Neural progenitor cell (in vitro differentiated cells): ENCODE results near the gene ASIC1. TPM values are rescaled to one million over a fixed set of nuclear protein-coding genes. Genes with fewer than 3 reads are reported as not detected.

Source experiments
- DNase-seq: peaks from one replicate; pipeline ENCODE4 v3.0.0-alpha.2; 2016; ENCODE audit warnings: low spot score
- H2AFZ ChIP-seq: fragments of 200-600 bp; sonication (generic); replicated peaks from 2 replicates; pipeline ENCODE4 v1.6.1; 2016; ENCODE audit warnings: antibody characterized with exemption
- H3F3A ChIP-seq: fragments of 200-600 bp; sonication (generic); 2 replicates; pipeline ENCODE4 v1.6.1; 2016; ENCODE audit warnings: antibody characterized with exemption, low read depth
- H3K27ac ChIP-seq: fragments of 200-600 bp; sonication (generic); 2 replicates; pipeline ENCODE4 v1.5.1; 2016; ENCODE audit warnings: mild to moderate bottlenecking
- H3K27me3 ChIP-seq: fragments of 200-600 bp; sonication (generic); 2 replicates; pipeline ENCODE4 v1.6.1; 2016; ENCODE audit warnings: mild to moderate bottlenecking, moderate library complexity
- H3K36me3 ChIP-seq: fragments of 200-600 bp; sonication (generic); 2 replicates; pipeline ENCODE4 v1.5.1; 2016
- H3K4me1 ChIP-seq: fragments of 200-600 bp; sonication (generic); 2 replicates; pipeline ENCODE4 v1.6.1; 2016; ENCODE audit warnings: mixed run types
- H3K4me2 ChIP-seq: fragments of 200-600 bp; sonication (generic); 2 replicates; pipeline ENCODE4 v1.6.1; 2016
- H3K4me3 ChIP-seq: fragments of 200-600 bp; sonication (generic); 2 replicates; pipeline ENCODE4 v1.5.1; 2016
- H3K79me2 ChIP-seq: fragments of 200-600 bp; sonication (generic); 2 replicates; pipeline ENCODE4 v1.6.1; 2016; ENCODE audit warnings: low read depth
- H3K9ac ChIP-seq: fragments of 200-600 bp; sonication (generic); 2 replicates; pipeline ENCODE4 v1.6.1; 2016
- H3K9me3 ChIP-seq: fragments of 200-600 bp; sonication (generic); 2 replicates; pipeline ENCODE4 v1.5.1; 2016; ENCODE audit warnings: low read depth
- H4K20me1 ChIP-seq: fragments of 200-600 bp; sonication (generic); 2 replicates; pipeline ENCODE4 v1.6.1; 2016; ENCODE audit warnings: low read depth
- H3K27ac Mint-ChIP-seq: 3 replicates; pipeline ENCODE4 v1.8.0; 2021; ENCODE audit warnings: mixed read lengths
- H3K27me3 Mint-ChIP-seq: 2 replicates; pipeline ENCODE4 v1.8.0; 2022; ENCODE audit warnings: low read depth, mild to moderate bottlenecking, inconsistent platforms, moderate library complexity, mixed read lengths; ENCODE audit not compliant: insufficient read depth
- H3K36me3 Mint-ChIP-seq: 3 replicates; pipeline ENCODE4 v1.8.0; 2021; ENCODE audit warnings: mixed read lengths
- H3K4me1 Mint-ChIP-seq: 3 replicates; pipeline ENCODE4 v1.8.0; 2021; ENCODE audit warnings: mixed read lengths
- H3K4me3 Mint-ChIP-seq: 3 replicates; pipeline ENCODE4 v1.8.0; 2021; ENCODE audit warnings: mild to moderate bottlenecking, moderate library complexity, mixed read lengths
- H3K9me3 Mint-ChIP-seq: 3 replicates; pipeline ENCODE4 v1.8.0; 2020; ENCODE audit warnings: mixed read lengths
- EZH2 ChIP-seq: fragments of 200-600 bp; sonication (generic); IDR thresholded peaks from 2 replicates; pipeline ENCODE4 v1.6.1; 2017; ENCODE audit warnings: antibody characterized with exemption, mild to moderate bottlenecking, moderate library complexity
- EZH2phosphoT487 ChIP-seq: fragments of 200-600 bp; sonication (generic); IDR thresholded peaks from 2 replicates; pipeline ENCODE4 v1.6.1; 2017; ENCODE audit warnings: antibody characterized with exemption
- total RNA-seq: library from RNA; depleted of rRNA; stranded (reverse); fragments of >200 nt; gene quantifications from 2 replicates; pipeline ENCODE4 v1.2.3, GENCODE V29; 2015; ENCODE audit warnings: low replicate concordance
- TF ChIP-seq, protein P1 (sequence below): fragments of 200-600 bp; sonication (generic); IDR thresholded peaks from 2 replicates; pipeline ENCODE4 v1.5.1; 2017; ENCODE audit warnings: antibody characterized with exemption, mild to moderate bottlenecking

ASIC1 gene
- total RNA-seq, 1 donor from 2014 or later: 2.5 TPM

DNA sequence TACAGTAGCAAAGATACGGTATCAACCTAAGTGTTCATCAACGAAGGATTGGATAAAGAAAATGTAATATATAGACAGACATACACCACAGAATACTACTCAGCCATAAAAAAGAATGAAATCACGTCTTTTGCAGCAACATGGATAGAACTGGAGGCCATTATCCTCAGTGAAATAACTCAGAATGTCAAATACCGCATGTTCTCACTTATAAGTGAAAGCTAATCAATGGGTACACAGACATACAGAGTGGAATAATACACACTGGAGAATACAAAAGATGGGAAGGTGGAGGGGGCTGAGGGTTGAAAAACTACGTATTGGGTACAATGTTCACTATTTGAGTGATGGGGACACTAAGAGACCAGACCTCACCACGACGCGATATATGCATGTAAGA, 33.2 kb upstream of the ASIC1 start:
- TF ChIP-seq, protein P1, sequence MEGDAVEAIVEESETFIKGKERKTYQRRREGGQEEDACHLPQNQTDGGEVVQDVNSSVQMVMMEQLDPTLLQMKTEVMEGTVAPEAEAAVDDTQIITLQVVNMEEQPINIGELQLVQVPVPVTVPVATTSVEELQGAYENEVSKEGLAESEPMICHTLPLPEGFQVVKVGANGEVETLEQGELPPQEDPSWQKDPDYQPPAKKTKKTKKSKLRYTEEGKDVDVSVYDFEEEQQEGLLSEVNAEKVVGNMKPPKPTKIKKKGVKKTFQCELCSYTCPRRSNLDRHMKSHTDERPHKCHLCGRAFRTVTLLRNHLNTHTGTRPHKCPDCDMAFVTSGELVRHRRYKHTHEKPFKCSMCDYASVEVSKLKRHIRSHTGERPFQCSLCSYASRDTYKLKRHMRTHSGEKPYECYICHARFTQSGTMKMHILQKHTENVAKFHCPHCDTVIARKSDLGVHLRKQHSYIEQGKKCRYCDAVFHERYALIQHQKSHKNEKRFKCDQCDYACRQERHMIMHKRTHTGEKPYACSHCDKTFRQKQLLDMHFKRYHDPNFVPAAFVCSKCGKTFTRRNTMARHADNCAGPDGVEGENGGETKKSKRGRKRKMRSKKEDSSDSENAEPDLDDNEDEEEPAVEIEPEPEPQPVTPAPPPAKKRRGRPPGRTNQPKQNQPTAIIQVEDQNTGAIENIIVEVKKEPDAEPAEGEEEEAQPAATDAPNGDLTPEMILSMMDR: no peak
- TF ChIP-seq EZH2 (no peak), EZH2phosphoT487 (no peak)
- no peaks in the 10 kb centered on the region for H3K36me3 ChIP-seq
- H2AFZ ChIP-seq: no peak overlapping the region
- peak overlapping the region; percentile 99 for H3K4me3 Mint-ChIP-seq
- H3F3A ChIP-seq: peaks cover 14% of the 10 kb centered on the region
- peaks cover 11% of the 10 kb centered on the region for H3K36me3 Mint-ChIP-seq
- H3K27ac ChIP-seq: no peak overlapping the region
- peaks cover 7% of the 10 kb centered on the region for H3K4me1 ChIP-seq
- H3K79me2 ChIP-seq: peaks cover 61% of the 10 kb centered on the region
- H3K27me3 ChIP-seq: no peaks in the 10 kb centered on the region
- H3K9me3 ChIP-seq: no peaks in the 10 kb centered on the region
- H4K20me1 ChIP-seq: peaks cover 44% of the 10 kb centered on the region
- H3K9ac ChIP-seq: peak overlapping the region; percentile 57
- no peaks in the 10 kb centered on the region for H3K27me3 Mint-ChIP-seq
- H3K27ac Mint-ChIP-seq: peak overlapping the region; percentile 99
- no peak for DNase-seq
- H3K4me1 Mint-ChIP-seq: peaks cover 33% of the 10 kb centered on the region
- peak overlapping the region; percentile 97 for H3K4me3 ChIP-seq
- no peaks in the 10 kb centered on the region for H3K9me3 Mint-ChIP-seq
- peak overlapping the region; percentile 87 for H3K4me2 ChIP-seq

DNA sequence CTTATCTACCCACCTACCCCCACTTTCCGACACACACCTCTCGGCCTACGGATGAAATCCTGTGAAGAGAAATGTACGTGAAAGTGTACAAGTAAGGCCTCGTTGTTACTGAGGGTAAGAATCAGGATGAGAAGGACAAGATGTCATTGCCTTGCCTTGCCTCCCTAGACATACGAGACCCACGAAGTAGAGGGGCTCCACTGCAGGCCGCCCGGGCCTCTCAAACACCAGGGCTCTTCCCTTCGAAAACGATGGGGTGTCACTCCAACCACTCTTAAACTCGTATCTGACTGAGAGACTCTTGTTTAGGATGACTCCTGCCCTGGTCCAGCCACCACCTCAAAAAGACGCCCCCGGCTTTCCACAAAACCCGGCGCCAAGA, 32.6 kb upstream of the ASIC1 start:
- Histone ChIP-seq H3F3A (peaks cover 14% of the 10 kb centered on the region), H3K9ac (peak overlapping the region; percentile 57), H3K36me3 (no peaks in the 10 kb centered on the region), H3K27me3 (no peaks in the 10 kb centered on the region), H3K9me3 (no peaks in the 10 kb centered on the region), H3K4me3 (peak overlapping the region; percentile 97), H4K20me1 (peaks cover 39% of the 10 kb centered on the region), H2AFZ (peak overlapping the region; percentile 65), H3K4me1 (peaks cover 7% of the 10 kb centered on the region), H3K4me2 (peak overlapping the region; percentile 87), H3K79me2 (peaks cover 55% of the 10 kb centered on the region), H3K27ac (no peak overlapping the region)
- no peaks in the 10 kb centered on the region for H3K9me3 Mint-ChIP-seq
- no peaks in the 10 kb centered on the region for H3K27me3 Mint-ChIP-seq
- H3K36me3 Mint-ChIP-seq: peaks cover 11% of the 10 kb centered on the region
- H3K27ac Mint-ChIP-seq: peak overlapping the region; percentile 99
- TF ChIP-seq, protein P1: no peak
- TF ChIP-seq EZH2phosphoT487 (no peak), EZH2 (no peak)
- peak overlapping the region; percentile 99 for H3K4me3 Mint-ChIP-seq
- peaks cover 33% of the 10 kb centered on the region for H3K4me1 Mint-ChIP-seq
- DNase-seq: no peak

GRCh38 chr12:50025187-50026059, 32.0 kb upstream of the ASIC1 start, which contains the start of gene RACGAP1:
RACGAP1 (minus strand) TSS chr12:50025494; CDS start chr12:50016715, 8,779 bp downstream.
- H3K9me3 ChIP-seq: no peaks in the 10 kb centered on the region
- peak within 1 kb of the TSS; percentile 57 for H3K9ac ChIP-seq
- peak; percentile 99 for DNase-seq
- H4K20me1 ChIP-seq: peaks cover 34% of the 10 kb centered on the region
- peaks cover 11% of the 10 kb centered on the region for H3K36me3 Mint-ChIP-seq
- peaks cover 14% of the 10 kb centered on the region for H3F3A ChIP-seq
- H3K4me2 ChIP-seq: peak within 1 kb of the TSS; percentile 87
- H3K4me3 ChIP-seq: peak within 1 kb of the TSS; percentile 97
- H3K27me3 Mint-ChIP-seq: peaks cover 2% of the 10 kb centered on the region
- peaks cover 7% of the 10 kb centered on the region for H3K4me1 ChIP-seq
- H3K4me1 Mint-ChIP-seq: peaks cover 33% of the 10 kb centered on the region
- no peaks in the 10 kb centered on the region for H3K9me3 Mint-ChIP-seq
- H3K4me3 Mint-ChIP-seq: peak within 1 kb of the TSS; percentile 99
- H3K79me2 ChIP-seq: peaks cover 49% of the 10 kb centered on the region
- H3K27ac Mint-ChIP-seq: peak within 1 kb of the TSS; percentile 99
- H3K36me3 ChIP-seq: no peaks in the 10 kb centered on the region
- no peaks in the 10 kb centered on the region for H3K27me3 ChIP-seq
- H3K27ac ChIP-seq: no peak within 1 kb of the TSS
- peak within 1 kb of the TSS; percentile 70 for H2AFZ ChIP-seq
- TF ChIP-seq EZH2phosphoT487 (no peak), EZH2 (no peak)
- TF ChIP-seq, protein P1: no peak
